Endothelial cell (in vitro differentiated cells): Measurements from ENCODE around the gene NLRP6. TPM values are rescaled to one million over a fixed set of nuclear protein-coding genes. Genes with fewer than 3 reads are reported as not detected.

Source experiments
- DNase-seq: peaks from one replicate; pipeline ENCODE4 v3.0.0; 2021; ENCODE audit warnings: low spot score
- H3K27ac Mint-ChIP-seq: one replicate; pipeline ENCODE4 v1.8.0; 2021; ENCODE audit warnings: mixed read lengths, inconsistent platforms; ENCODE audit not compliant: unreplicated experiment
- H3K27me3 Mint-ChIP-seq: one replicate; pipeline ENCODE4 v1.8.0; 2021; ENCODE audit warnings: mild to moderate bottlenecking, moderate library complexity, mixed read lengths, inconsistent platforms; ENCODE audit not compliant: unreplicated experiment
- H3K36me3 Mint-ChIP-seq: one replicate; pipeline ENCODE4 v1.8.0; 2021; ENCODE audit warnings: mild to moderate bottlenecking, low read depth, mixed read lengths, inconsistent platforms; ENCODE audit not compliant: unreplicated experiment
- H3K4me1 Mint-ChIP-seq: one replicate; pipeline ENCODE4 v1.8.0; 2021; ENCODE audit warnings: mild to moderate bottlenecking, mixed read lengths, inconsistent platforms; ENCODE audit not compliant: unreplicated experiment
- H3K4me3 Mint-ChIP-seq: one replicate; pipeline ENCODE4 v1.8.0; 2021; ENCODE audit warnings: mild to moderate bottlenecking, mixed read lengths, inconsistent platforms; ENCODE audit not compliant: unreplicated experiment
- H3K9me3 Mint-ChIP-seq: one replicate; pipeline ENCODE4 v1.8.0; 2021; ENCODE audit warnings: mixed read lengths, inconsistent platforms; ENCODE audit not compliant: unreplicated experiment
- CTCF ChIP-seq: fragments of 200-600 bp; sonication (generic); IDR thresholded peaks from one replicate; pipeline ENCODE4 v1.5.0; 2021; ENCODE audit warnings: antibody characterized with exemption; ENCODE audit not compliant: unreplicated experiment
- total RNA-seq: library from RNA; stranded (reverse); fragmentation: NEBNext Ultra II Directional; extraction: Animal tissue kit (Norgen Biotek cat#: 25700); gene quantifications from one replicate; pipeline ENCODE4 v1.2.1, GENCODE V29; 2021; ENCODE audit not compliant: unreplicated experiment

Gene NLRP6
- total RNA-seq, 1 donor from 2014 or later = not detected

- peaks cover 15% of the 10 kb centered on the region for H3K27me3 Mint-ChIP-seq
- no peaks in the 10 kb centered on the region for H3K4me1 Mint-ChIP-seq
- peak overlapping the region; percentile 56 for H3K4me3 Mint-ChIP-seq
- H3K27ac Mint-ChIP-seq = no peak overlapping the region
- H3K36me3 Mint-ChIP-seq = no peaks in the 10 kb centered on the region
- no peak for DNase-seq
- no peak for TF ChIP-seq CTCF
- H3K9me3 Mint-ChIP-seq = no peaks in the 10 kb centered on the region
Observed at GRCh38 chr11:289712-290620, 11.8 kb downstream of the NLRP6 start.

- Mint-ChIP-seq H3K4me1 (no peaks in the 10 kb centered on the region), H3K4me3 (no peak overlapping the region), H3K9me3 (no peaks in the 10 kb centered on the region), H3K27ac (no peak overlapping the region), H3K27me3 (peaks cover 15% of the 10 kb centered on the region), H3K36me3 (no peaks in the 10 kb centered on the region)
- TF ChIP-seq CTCF = no peak
- no peak for DNase-seq
Observed at GRCh38 chr11:290621-291231, 12.5 kb downstream of the NLRP6 start.

GRCh38 chr11:291281-292210, 13.3 kb downstream of the NLRP6 start:
- no peak for TF ChIP-seq CTCF
- H3K9me3 Mint-ChIP-seq = no peaks in the 10 kb centered on the region
- H3K4me1 Mint-ChIP-seq = no peaks in the 10 kb centered on the region
- DNase-seq = no peak
- peaks cover 15% of the 10 kb centered on the region for H3K27me3 Mint-ChIP-seq
- no peak overlapping the region for H3K27ac Mint-ChIP-seq
- H3K36me3 Mint-ChIP-seq = no peaks in the 10 kb centered on the region
- no peak overlapping the region for H3K4me3 Mint-ChIP-seq

- H3K4me1 Mint-ChIP-seq = peaks cover 2% of the 10 kb centered on the region
- DNase-seq = no peak
- peaks cover 3% of the 10 kb centered on the region for H3K36me3 Mint-ChIP-seq
- no peaks in the 10 kb centered on the region for H3K9me3 Mint-ChIP-seq
- H3K4me3 Mint-ChIP-seq = no peak overlapping the region
- no peak overlapping the region for H3K27ac Mint-ChIP-seq
- peaks cover 9% of the 10 kb centered on the region for H3K27me3 Mint-ChIP-seq
- no peak for TF ChIP-seq CTCF
Observed at GRCh38 chr11:292211-293121, 14.3 kb downstream of the NLRP6 start.
